NCI-H1417 treated with DMSO at 0.1 percent for 48 hours (cell line): Measurements from ENCODE around the gene LCE1E.

ENCODE experiments used
- DNase-seq: peaks from one replicate; lab custom pipeline; 2025; lab: John Stamatoyannopoulos, UW

The LCE1E gene

GRCh38 chr1:152777510-152778137 is 8.4 kb upstream of the LCE1E start:
- no peak for DNase-seq

- no peak for DNase-seq
Measured at GRCh38 chr1:152783095-152783494, 3.0 kb upstream of the LCE1E start.

GRCh38 chr1:152795686-152796085 is 9.6 kb downstream of the LCE1E start:
- no peak for DNase-seq

- DNase-seq: no peak
Measured at GRCh38 chr1:152796421-152796820, 10.4 kb downstream of the LCE1E start, which contains the start of gene LCE1D. LCE1D (plus strand) TSS chr1:152796721; CDS start chr1:152797795, 1,074 bp downstream.

GRCh38 chr1:152801333-152801732 is 15.3 kb downstream of the LCE1E start:
- no peak for DNase-seq

GRCh38 chr1:152806576-152806975 is 20.5 kb downstream of the LCE1E start, which contains the start of gene LCE1C:
LCE1C (minus strand) TSS chr1:152806651; CDS start chr1:152805478, 1,173 bp downstream.
- DNase-seq: no peak

- DNase-seq: no peak
Measured at GRCh38 chr1:152811050-152811449, 25.0 kb downstream of the LCE1E start.

GRCh38 chr1:152811671-152812070 is 25.6 kb downstream of the LCE1E start, which contains the start of gene LCE1B:
LCE1B (plus strand) TSS chr1:152811971; CDS start chr1:152812447, 476 bp downstream.
- no peak for DNase-seq

GRCh38 chr1:152817309-152817708 is 31.3 kb downstream of the LCE1E start:
- no peak for DNase-seq

- DNase-seq: no peak
Measured at GRCh38 chr1:152823294-152823693, 37.2 kb downstream of the LCE1E start.

GRCh38 chr1:152824964-152825363 is 38.9 kb downstream of the LCE1E start:
- no peak for DNase-seq

GRCh38 chr1:152827173-152827572 is 41.1 kb downstream of the LCE1E start, which contains the start of gene LCE1A:
LCE1A (plus strand) TSS chr1:152827473; CDS start chr1:152827473, 0 bp downstream.
- no peak for DNase-seq

- no peak for DNase-seq
Measured at GRCh38 chr1:152836870-152837269, 50.8 kb downstream of the LCE1E start.
